ENCODE results near the gene CDC14A.
"Not testable (repeated sequence)": the region's sequence is repeated elsewhere in the genome, so short reads cannot be mapped to it uniquely, and the experiment has no call there.

Gene CDC14A

GRCh38 chr1:100369339-100369738 is 17.0 kb downstream of the CDC14A start:
- H3K27me3 ChIP-seq (ENCODE audit: insufficient read depth, low read length); H3K9ac ChIP-seq (ENCODE audit: low read depth, low read length); H3K36me3 ChIP-seq (ENCODE audit: insufficient read depth, low read depth, low read length); H3K9me3 ChIP-seq (ENCODE audit: insufficient read depth, low read depth, low read length); H3K27ac ChIP-seq (ENCODE audit: low read length); H3K4me1 ChIP-seq (ENCODE audit: insufficient read depth, low read length); H3K4me3 ChIP-seq (ENCODE audit: low read length): not testable (repeated sequence)

- not testable (repeated sequence) for H3K4me1 ChIP-seq (ENCODE audit: insufficient read depth, low read length); H3K4me3 ChIP-seq (ENCODE audit: low read length); H3K27me3 ChIP-seq (ENCODE audit: insufficient read depth, low read length); H3K9ac ChIP-seq (ENCODE audit: low read depth, low read length); H3K9me3 ChIP-seq (ENCODE audit: insufficient read depth, low read depth, low read length); H3K27ac ChIP-seq (ENCODE audit: low read length)
- peaks cover 11% of the 10 kb centered on the region; the same call in 1 of the 2 replicates for H3K36me3 ChIP-seq (ENCODE audit: insufficient read depth, low read depth, low read length)
These were observed 21.6 kb downstream of the CDC14A start for GRCh38 chr1:100373953-100374352.

GRCh38 chr1:100376890-100377289 is 24.6 kb downstream of the CDC14A start:
- H3K9ac ChIP-seq (ENCODE audit: low read depth, low read length); H3K27ac ChIP-seq (ENCODE audit: low read length); H3K4me3 ChIP-seq (ENCODE audit: low read length); H3K4me1 ChIP-seq (ENCODE audit: insufficient read depth, low read length); H3K9me3 ChIP-seq (ENCODE audit: insufficient read depth, low read depth, low read length); H3K27me3 ChIP-seq (ENCODE audit: insufficient read depth, low read length): not testable (repeated sequence)
- H3K36me3 ChIP-seq (ENCODE audit: insufficient read depth, low read depth, low read length), result peaks cover 11% of the 10 kb centered on the region; the same call in 1 of the 2 replicates

GRCh38 chr1:100377590-100378361 is 25.5 kb downstream of the CDC14A start:
- Histone ChIP-seq H3K9me3 (ENCODE audit: insufficient read depth, low read depth, low read length) (no peaks in the 10 kb centered on the region), H3K27ac (ENCODE audit: low read length) (no peak overlapping the region), H3K36me3 (ENCODE audit: insufficient read depth, low read depth, low read length) (peaks cover 11% of the 10 kb centered on the region; the same call in 1 of the 2 replicates), H3K27me3 (ENCODE audit: insufficient read depth, low read length) (no peaks in the 10 kb centered on the region), H3K4me3 (ENCODE audit: low read length) (no peak overlapping the region), H3K4me1 (ENCODE audit: insufficient read depth, low read length) (no peaks in the 10 kb centered on the region), H3K9ac (ENCODE audit: low read depth, low read length) (no peak overlapping the region)

- H3K9me3 ChIP-seq (ENCODE audit: insufficient read depth, low read depth, low read length), result no peaks in the 10 kb centered on the region
- no peak overlapping the region for H3K9ac ChIP-seq (ENCODE audit: low read depth, low read length)
- no peak overlapping the region for H3K27ac ChIP-seq (ENCODE audit: low read length)
- H3K4me3 ChIP-seq (ENCODE audit: low read length), result no peak overlapping the region
- H3K27me3 ChIP-seq (ENCODE audit: insufficient read depth, low read length), result no peaks in the 10 kb centered on the region
- no peaks in the 10 kb centered on the region for H3K4me1 ChIP-seq (ENCODE audit: insufficient read depth, low read length)
- peaks cover 11% of the 10 kb centered on the region; the same call in 1 of the 2 replicates for H3K36me3 ChIP-seq (ENCODE audit: insufficient read depth, low read depth, low read length)
These were observed 26.6 kb downstream of the CDC14A start for GRCh38 chr1:100378956-100379355.

- no peaks in the 10 kb centered on the region for H3K9me3 ChIP-seq (ENCODE audit: insufficient read depth, low read depth, low read length)
- H3K4me3 ChIP-seq (ENCODE audit: low read length), result no peak overlapping the region
- H3K9ac ChIP-seq (ENCODE audit: low read depth, low read length), result peak overlapping the region; percentile 8; the same call in 1 of the 2 replicates
- H3K27me3 ChIP-seq (ENCODE audit: insufficient read depth, low read length), result no peaks in the 10 kb centered on the region
- no peak overlapping the region for H3K27ac ChIP-seq (ENCODE audit: low read length)
- peaks cover 11% of the 10 kb centered on the region; the same call in 1 of the 2 replicates for H3K36me3 ChIP-seq (ENCODE audit: insufficient read depth, low read depth, low read length)
- no peaks in the 10 kb centered on the region for H3K4me1 ChIP-seq (ENCODE audit: insufficient read depth, low read length)
These were observed 28.3 kb downstream of the CDC14A start for GRCh38 chr1:100380635-100381034.

GRCh38 chr1:100382657-100383056 is 30.4 kb downstream of the CDC14A start:
- Histone ChIP-seq H3K9me3 (ENCODE audit: insufficient read depth, low read depth, low read length) (no peaks in the 10 kb centered on the region), H3K27ac (ENCODE audit: low read length) (no peak overlapping the region), H3K27me3 (ENCODE audit: insufficient read depth, low read length) (no peaks in the 10 kb centered on the region), H3K36me3 (ENCODE audit: insufficient read depth, low read depth, low read length) (peaks cover 9% of the 10 kb centered on the region; the same call in 1 of the 2 replicates), H3K4me3 (ENCODE audit: low read length) (no peak overlapping the region), H3K4me1 (ENCODE audit: insufficient read depth, low read length) (peaks cover 5% of the 10 kb centered on the region; the same call in 1 of the 2 replicates), H3K9ac (ENCODE audit: low read depth, low read length) (no peak overlapping the region)

GRCh38 chr1:100383743-100384405 is 31.6 kb downstream of the CDC14A start:
- no peak overlapping the region for H3K9ac ChIP-seq (ENCODE audit: low read depth, low read length)
- peaks cover 5% of the 10 kb centered on the region; the same call in 1 of the 2 replicates for H3K4me1 ChIP-seq (ENCODE audit: insufficient read depth, low read length)
- no peaks in the 10 kb centered on the region for H3K36me3 ChIP-seq (ENCODE audit: insufficient read depth, low read depth, low read length)
- no peaks in the 10 kb centered on the region for H3K9me3 ChIP-seq (ENCODE audit: insufficient read depth, low read depth, low read length)
- H3K27me3 ChIP-seq (ENCODE audit: insufficient read depth, low read length), result no peaks in the 10 kb centered on the region
- H3K27ac ChIP-seq (ENCODE audit: low read length), result no peak overlapping the region
- no peak overlapping the region for H3K4me3 ChIP-seq (ENCODE audit: low read length)

- H3K27me3 ChIP-seq (ENCODE audit: insufficient read depth, low read length), result no peaks in the 10 kb centered on the region
- no peak overlapping the region for H3K9ac ChIP-seq (ENCODE audit: low read depth, low read length)
- H3K27ac ChIP-seq (ENCODE audit: low read length), result no peak overlapping the region
- H3K36me3 ChIP-seq (ENCODE audit: insufficient read depth, low read depth, low read length), result peaks cover 17% of the 10 kb centered on the region
- H3K4me1 ChIP-seq (ENCODE audit: insufficient read depth, low read length), result peaks cover 5% of the 10 kb centered on the region; the same call in 1 of the 2 replicates
- no peaks in the 10 kb centered on the region for H3K9me3 ChIP-seq (ENCODE audit: insufficient read depth, low read depth, low read length)
- H3K4me3 ChIP-seq (ENCODE audit: low read length), result no peak overlapping the region
These were observed 34.9 kb downstream of the CDC14A start for GRCh38 chr1:100387209-100387608.

- Histone ChIP-seq H3K4me3 (ENCODE audit: low read length) (no peak overlapping the region), H3K36me3 (ENCODE audit: insufficient read depth, low read depth, low read length) (peaks cover 23% of the 10 kb centered on the region), H3K9ac (ENCODE audit: low read depth, low read length) (no peak overlapping the region), H3K9me3 (ENCODE audit: insufficient read depth, low read depth, low read length) (no peaks in the 10 kb centered on the region), H3K27me3 (ENCODE audit: insufficient read depth, low read length) (no peaks in the 10 kb centered on the region), H3K4me1 (ENCODE audit: insufficient read depth, low read length) (peaks cover 5% of the 10 kb centered on the region; the same call in 1 of the 2 replicates), H3K27ac (ENCODE audit: low read length) (no peak overlapping the region)
These were observed 35.5 kb downstream of the CDC14A start for GRCh38 chr1:100387657-100388350.

- H3K36me3 ChIP-seq (ENCODE audit: insufficient read depth, low read depth, low read length), result peaks cover 30% of the 10 kb centered on the region
- H3K27me3 ChIP-seq (ENCODE audit: insufficient read depth, low read length), result no peaks in the 10 kb centered on the region
- H3K4me3 ChIP-seq (ENCODE audit: low read length), result no peak overlapping the region
- H3K9ac ChIP-seq (ENCODE audit: low read depth, low read length), result no peak overlapping the region
- H3K9me3 ChIP-seq (ENCODE audit: insufficient read depth, low read depth, low read length), result no peaks in the 10 kb centered on the region
- H3K27ac ChIP-seq (ENCODE audit: low read length), result no peak overlapping the region
- H3K4me1 ChIP-seq (ENCODE audit: insufficient read depth, low read length), result peaks cover 5% of the 10 kb centered on the region; the same call in 1 of the 2 replicates
These were observed 38.2 kb downstream of the CDC14A start for GRCh38 chr1:100390531-100390930.

Measured in iPS-20b (cell line).